ENCODE data around the gene ADORA2A.

ADORA2A gene

GRCh38 chr22:24426436-24426835, 963 bp upstream of the ADORA2A start:
- no peak overlapping the region for H2AFZ ChIP-seq (ENCODE audit: insufficient read depth, low read length, poor library complexity)
- H3K4me2 ChIP-seq (ENCODE audit: low read length): no peak overlapping the region
- no peak overlapping the region for H3K27ac ChIP-seq (ENCODE audit: low read depth, low read length)
- no peaks in the 10 kb centered on the region for H3K79me2 ChIP-seq (ENCODE audit: control insufficient read depth, insufficient read depth, low read length, poor library complexity)
- no peak overlapping the region for H2AK5ac ChIP-seq (ENCODE audit: low read length)
- no peaks in the 10 kb centered on the region for H3K79me1 ChIP-seq (ENCODE audit: low read length)
- peaks cover 5 to 6% of the 10 kb centered on the region in 2 experiments for H3K4me1 ChIP-seq (ENCODE audit: control insufficient read depth in 1 of 2, insufficient read depth in 2 of 2, low read length in 2 of 2)
- no peak overlapping the region for H2BK120ac ChIP-seq (ENCODE audit: insufficient read depth, low read length, poor library complexity)
- WGBS (ENCODE audit: extremely low coverage, insufficient coverage, insufficient read length): no CpG with 5 or more reads among the region's 4 CpGs
- no peak overlapping the region for H4K8ac ChIP-seq (ENCODE audit: low read depth, low read length)
- H3K4me3 ChIP-seq (ENCODE audit: low read depth, low read length): no peak overlapping the region
- no peak overlapping the region for H3K23ac ChIP-seq (ENCODE audit: low read length)
- no peak for DNase-seq
- H3K27me3 ChIP-seq (ENCODE audit: insufficient read depth, low read length): peaks cover 16% of the 10 kb centered on the region
- no peak overlapping the region for H3K18ac ChIP-seq (ENCODE audit: low read length)
- no peak overlapping the region for H2BK5ac ChIP-seq (ENCODE audit: low read depth, low read length, poor library complexity)
- no peak overlapping the region for H3K14ac ChIP-seq (ENCODE audit: low read length)
- no peak overlapping the region for H4K91ac ChIP-seq (ENCODE audit: low read depth, low read length)
- H3K9ac ChIP-seq (ENCODE audit: low read length): no peak overlapping the region
- H3K36me3 ChIP-seq (ENCODE audit: control insufficient read depth in 1 of 2, insufficient read depth in 2 of 2, low read length in 2 of 2): no peaks in the 10 kb centered on the region
- H4K12ac ChIP-seq (ENCODE audit: low read depth, low read length): no peak overlapping the region
- H2BK12ac ChIP-seq (ENCODE audit: low read length): no peak overlapping the region
- no peak overlapping the region for H3K4ac ChIP-seq (ENCODE audit: low read depth, low read length)
- H3K9me3 ChIP-seq (ENCODE audit: insufficient read depth, low read depth, low read length): no peaks in the 10 kb centered on the region

GRCh38 chr22:24426851-24427499, 424 bp upstream of the ADORA2A start:
- no peaks in the 10 kb centered on the region for H3K79me2 ChIP-seq (ENCODE audit: control insufficient read depth, insufficient read depth, low read length, poor library complexity)
- WGBS (ENCODE audit: extremely low coverage, insufficient coverage, insufficient read length): no CpG with 5 or more reads among the region's 19 CpGs

GRCh38 chr22:24428751-24429410, 1.5 kb downstream of the ADORA2A start:
- Histone ChIP-seq H3K4me3 (ENCODE audit: low read depth, low read length) (no peak overlapping the region), H3K79me1 (ENCODE audit: low read length) (no peaks in the 10 kb centered on the region), H3K9ac (ENCODE audit: low read length) (no peak overlapping the region), H4K12ac (ENCODE audit: low read depth, low read length) (no peak overlapping the region), H3K4me2 (ENCODE audit: low read length) (no peak overlapping the region), H4K91ac (ENCODE audit: low read depth, low read length) (no peak overlapping the region), H3K27me3 (ENCODE audit: insufficient read depth, low read length) (peaks cover 16% of the 10 kb centered on the region), H3K79me2 (ENCODE audit: control insufficient read depth, insufficient read depth, low read length, poor library complexity) (no peaks in the 10 kb centered on the region), H3K4me1 (ENCODE audit: control insufficient read depth in 1 of 2, insufficient read depth in 2 of 2, low read length in 2 of 2) (peaks cover 3 to 6% of the 10 kb centered on the region in 2 experiments), H3K23ac (ENCODE audit: low read length) (no peak overlapping the region), H2BK12ac (ENCODE audit: low read length) (no peak overlapping the region), H2AFZ (ENCODE audit: insufficient read depth, low read length, poor library complexity) (no peak overlapping the region), H3K4ac (ENCODE audit: low read depth, low read length) (no peak overlapping the region), H3K27ac (ENCODE audit: low read depth, low read length) (no peak overlapping the region), H4K8ac (ENCODE audit: low read depth, low read length) (no peak overlapping the region), H2AK5ac (ENCODE audit: low read length) (no peak overlapping the region), H3K14ac (ENCODE audit: low read length) (no peak overlapping the region), H3K9me3 (ENCODE audit: insufficient read depth, low read depth, low read length) (no peaks in the 10 kb centered on the region), H3K18ac (ENCODE audit: low read length) (no peak overlapping the region), H2BK120ac (ENCODE audit: insufficient read depth, low read length, poor library complexity) (no peak overlapping the region), H3K36me3 (ENCODE audit: control insufficient read depth in 1 of 2, insufficient read depth in 2 of 2, low read length in 2 of 2) (no peaks in the 10 kb centered on the region), H2BK5ac (ENCODE audit: low read depth, low read length, poor library complexity) (no peak overlapping the region)
- DNase-seq: no peak
- no CpG with 5 or more reads among the region's 11 CpGs for WGBS (ENCODE audit: extremely low coverage, insufficient coverage, insufficient read length)

More at GRCh38 chr22:24426851-24427499, 424 bp upstream of the ADORA2A start:
- Histone ChIP-seq H3K4ac (ENCODE audit: low read depth, low read length) (no peak overlapping the region), H4K8ac (ENCODE audit: low read depth, low read length) (no peak overlapping the region), H2BK120ac (ENCODE audit: insufficient read depth, low read length, poor library complexity) (no peak overlapping the region), H2BK5ac (ENCODE audit: low read depth, low read length, poor library complexity) (no peak overlapping the region), H3K9me3 (ENCODE audit: insufficient read depth, low read depth, low read length) (no peaks in the 10 kb centered on the region), H4K91ac (ENCODE audit: low read depth, low read length) (no peak overlapping the region), H2AK5ac (ENCODE audit: low read length) (no peak overlapping the region), H3K18ac (ENCODE audit: low read length) (no peak overlapping the region), H3K14ac (ENCODE audit: low read length) (no peak overlapping the region), H3K9ac (ENCODE audit: low read length) (no peak overlapping the region), H2BK12ac (ENCODE audit: low read length) (no peak overlapping the region), H3K23ac (ENCODE audit: low read length) (no peak overlapping the region), H3K4me2 (ENCODE audit: low read length) (no peak overlapping the region), H3K4me3 (ENCODE audit: low read depth, low read length) (no peak overlapping the region), H3K27me3 (ENCODE audit: insufficient read depth, low read length) (peaks cover 16% of the 10 kb centered on the region), H3K79me1 (ENCODE audit: low read length) (no peaks in the 10 kb centered on the region), H4K12ac (ENCODE audit: low read depth, low read length) (no peak overlapping the region), H3K36me3 (ENCODE audit: control insufficient read depth in 1 of 2, insufficient read depth in 2 of 2, low read length in 2 of 2) (no peaks in the 10 kb centered on the region), H3K4me1 (ENCODE audit: control insufficient read depth in 1 of 2, insufficient read depth in 2 of 2, low read length in 2 of 2) (peaks cover 5 to 6% of the 10 kb centered on the region in 2 experiments), H2AFZ (ENCODE audit: insufficient read depth, low read length, poor library complexity) (no peak overlapping the region), H3K27ac (ENCODE audit: low read depth, low read length) (no peak overlapping the region)
- no peak for DNase-seq

- H3K4me3 ChIP-seq (ENCODE audit: low read depth, low read length): no peak overlapping the region
- no peak overlapping the region for H3K4me2 ChIP-seq (ENCODE audit: low read length)
- no peak overlapping the region for H3K14ac ChIP-seq (ENCODE audit: low read length)
- peaks cover 8% of the 10 kb centered on the region for H3K27me3 ChIP-seq (ENCODE audit: insufficient read depth, low read length)
- WGBS (ENCODE audit: extremely low coverage, insufficient coverage, insufficient read length): no CpG with 5 or more reads among the region's 22 CpGs
- H2BK12ac ChIP-seq (ENCODE audit: low read length): no peak overlapping the region
- no peak overlapping the region for H2BK5ac ChIP-seq (ENCODE audit: low read depth, low read length, poor library complexity)
- H2AFZ ChIP-seq (ENCODE audit: insufficient read depth, low read length, poor library complexity): no peak overlapping the region
- H3K4ac ChIP-seq (ENCODE audit: low read depth, low read length): no peak overlapping the region
- H2BK120ac ChIP-seq (ENCODE audit: insufficient read depth, low read length, poor library complexity): no peak overlapping the region
- no peak overlapping the region for H3K18ac ChIP-seq (ENCODE audit: low read length)
- H3K9ac ChIP-seq (ENCODE audit: low read length): no peak overlapping the region
- H3K9me3 ChIP-seq (ENCODE audit: insufficient read depth, low read depth, low read length): no peaks in the 10 kb centered on the region
- H3K79me1 ChIP-seq (ENCODE audit: low read length): no peaks in the 10 kb centered on the region
- no peak for DNase-seq
- no peaks in the 10 kb centered on the region for H3K36me3 ChIP-seq (ENCODE audit: control insufficient read depth in 1 of 2, insufficient read depth in 2 of 2, low read length in 2 of 2)
- no peak overlapping the region for H2AK5ac ChIP-seq (ENCODE audit: low read length)
- no peak overlapping the region for H4K8ac ChIP-seq (ENCODE audit: low read depth, low read length)
- no peak overlapping the region for H3K23ac ChIP-seq (ENCODE audit: low read length)
- no peaks in the 10 kb centered on the region for H3K79me2 ChIP-seq (ENCODE audit: control insufficient read depth, insufficient read depth, low read length, poor library complexity)
- H3K27ac ChIP-seq (ENCODE audit: low read depth, low read length): no peak overlapping the region
- H4K91ac ChIP-seq (ENCODE audit: low read depth, low read length): no peak overlapping the region
- no peaks in the 10 kb centered on the region for H3K4me1 ChIP-seq (ENCODE audit: control insufficient read depth in 1 of 2, insufficient read depth in 2 of 2, low read length in 2 of 2)
- no peak overlapping the region for H4K12ac ChIP-seq (ENCODE audit: low read depth, low read length)
Measured at GRCh38 chr22:24429411-24430365, 2.3 kb downstream of the ADORA2A start.

Data from trophoblast cell (in vitro differentiated cells and primary cell).